Measurements from ENCODE around the gene POU4F1.

POU4F1 gene

DNA sequence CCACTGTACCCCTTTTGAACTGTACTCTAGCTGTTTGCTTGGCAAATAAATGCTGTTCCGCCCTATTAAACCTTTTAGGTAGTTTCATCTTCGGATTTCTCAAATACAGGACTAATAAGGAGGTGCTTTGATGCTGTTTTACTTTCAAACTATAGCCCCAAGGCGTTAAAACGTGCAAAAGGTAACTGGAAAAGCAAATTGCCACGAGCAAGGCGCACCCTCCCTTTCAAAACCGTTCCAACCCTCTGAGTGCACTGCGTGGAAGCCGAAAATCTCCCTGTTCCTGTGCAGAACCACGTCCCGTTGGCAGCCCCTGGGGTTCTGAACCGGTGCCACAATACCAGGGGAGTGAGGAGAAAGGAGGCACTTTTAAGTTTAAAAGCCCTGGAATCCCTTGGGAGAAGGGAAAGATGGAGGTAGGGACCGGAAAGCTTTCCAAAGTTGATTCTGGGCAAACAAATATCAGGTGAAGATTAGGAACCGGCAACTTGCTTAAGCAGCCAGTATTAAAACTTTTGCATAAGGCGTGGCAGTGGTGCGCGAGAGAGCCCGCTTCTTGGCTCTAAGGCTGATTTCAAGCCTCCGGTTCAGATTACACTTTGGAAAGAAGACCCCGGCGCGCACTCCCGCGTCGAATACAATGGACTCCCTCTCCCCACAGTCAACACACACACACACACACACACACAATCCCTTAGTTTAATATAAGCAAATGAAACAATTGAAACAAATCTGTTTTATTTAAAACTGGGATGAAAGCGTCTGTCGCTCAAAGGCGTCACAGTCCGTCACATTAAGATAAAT is 9.5 kb downstream of the POU4F1 start:
- DNase-seq (ENCODE audit: low spot score) = no peak

DNA sequence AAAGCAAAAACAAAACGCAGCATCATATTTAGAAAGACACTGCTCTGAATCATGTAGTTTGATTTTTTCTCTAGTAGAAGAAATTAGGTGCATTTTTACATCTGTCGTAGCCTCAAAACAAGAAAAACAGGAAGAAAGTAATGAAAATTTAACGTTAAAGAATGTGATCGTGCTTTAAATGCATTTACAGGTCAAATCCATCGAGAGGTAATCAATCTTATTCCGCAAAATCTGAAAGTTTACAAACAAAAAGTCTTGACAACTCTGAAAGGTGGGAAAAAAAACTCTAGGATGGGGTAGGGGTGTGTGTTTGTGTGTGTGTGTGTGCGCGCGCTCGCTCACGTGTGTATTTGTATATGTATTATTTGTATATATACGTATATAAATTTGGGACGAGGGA is 10.2 kb downstream of the POU4F1 start:
- no peak for DNase-seq (ENCODE audit: low spot score)

DNA sequence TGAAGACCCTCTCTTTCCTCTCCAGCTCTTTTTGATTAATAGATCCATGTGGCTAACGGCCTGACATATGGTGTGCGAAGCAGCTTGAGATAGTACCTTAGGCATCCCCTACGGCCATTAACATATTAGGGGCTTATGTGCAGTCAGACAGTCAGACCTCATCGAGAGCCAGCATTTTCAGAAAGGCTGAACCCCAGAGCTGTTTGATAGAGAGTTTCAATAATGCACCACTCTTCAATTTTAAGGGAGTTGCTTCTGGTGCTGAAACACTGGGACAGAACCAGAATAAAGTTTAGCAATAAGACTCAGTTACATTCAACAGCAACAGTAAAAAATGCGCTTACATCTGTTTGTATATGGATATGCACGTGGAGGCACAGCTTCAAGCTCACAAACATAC is 10.8 kb downstream of the POU4F1 start:
- DNase-seq (ENCODE audit: low spot score) = no peak

DNA sequence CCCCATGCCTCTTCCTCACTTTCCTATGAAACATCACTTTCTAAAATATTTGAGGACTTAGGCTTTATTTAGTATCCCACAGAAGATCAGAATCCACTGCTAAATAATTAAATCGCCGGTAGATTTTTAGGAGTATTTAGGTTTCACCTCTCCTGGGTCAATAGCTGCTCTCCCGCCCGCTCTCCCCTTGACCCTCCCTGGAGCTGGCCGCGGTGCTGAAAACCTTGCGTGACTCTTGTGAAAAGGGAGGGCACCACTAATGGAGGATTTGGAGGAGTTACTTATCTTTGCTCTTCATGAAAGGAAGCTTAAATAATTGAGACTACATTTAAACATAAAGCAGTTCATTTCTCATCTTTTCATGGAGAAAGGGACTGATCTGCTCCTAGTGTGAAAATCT is 14.1 kb downstream of the POU4F1 start:
- DNase-seq (ENCODE audit: low spot score) = peak; percentile 25

DNA sequence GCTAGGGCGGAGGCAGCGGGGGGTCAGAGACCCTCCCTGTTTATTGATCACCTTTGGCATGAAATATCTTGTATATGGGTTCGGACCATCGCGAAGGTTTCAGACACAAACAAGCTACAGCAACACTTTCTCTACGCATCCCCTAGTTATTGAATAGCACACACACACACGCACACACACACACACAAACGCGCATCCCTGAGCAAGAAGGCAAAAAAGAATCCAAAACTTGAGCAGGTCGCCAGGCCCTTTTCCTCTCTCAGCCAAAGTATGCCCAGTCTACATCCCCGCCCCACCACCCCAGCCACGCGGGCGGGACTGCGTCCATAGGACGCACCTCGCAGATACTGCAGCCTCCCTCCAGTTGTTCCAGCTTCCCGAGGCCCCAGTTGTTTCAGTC is 16.0 kb downstream of the POU4F1 start:
- no peak for DNase-seq (ENCODE audit: low spot score)

DNA sequence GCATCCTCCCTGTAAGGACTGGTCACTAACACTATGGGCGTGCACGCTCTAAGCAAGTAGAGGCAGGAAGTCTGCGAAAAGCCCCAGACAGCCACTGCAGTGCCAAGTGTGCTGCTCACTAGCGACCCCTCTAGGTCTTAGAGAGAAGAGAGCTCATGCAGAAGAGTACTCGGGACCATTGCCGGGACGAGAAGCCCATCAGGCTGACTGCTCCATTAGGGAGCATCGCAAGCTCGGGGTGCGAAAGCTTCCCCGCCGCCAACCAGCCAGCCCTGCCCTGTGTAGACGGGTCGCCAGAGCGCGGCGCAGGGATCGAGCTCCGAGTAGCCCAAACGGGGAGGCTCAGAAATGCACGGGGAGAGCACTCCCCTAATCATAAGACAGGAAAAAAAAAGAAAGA is 16.6 kb downstream of the POU4F1 start:
- no peak for DNase-seq (ENCODE audit: low spot score)

DNA sequence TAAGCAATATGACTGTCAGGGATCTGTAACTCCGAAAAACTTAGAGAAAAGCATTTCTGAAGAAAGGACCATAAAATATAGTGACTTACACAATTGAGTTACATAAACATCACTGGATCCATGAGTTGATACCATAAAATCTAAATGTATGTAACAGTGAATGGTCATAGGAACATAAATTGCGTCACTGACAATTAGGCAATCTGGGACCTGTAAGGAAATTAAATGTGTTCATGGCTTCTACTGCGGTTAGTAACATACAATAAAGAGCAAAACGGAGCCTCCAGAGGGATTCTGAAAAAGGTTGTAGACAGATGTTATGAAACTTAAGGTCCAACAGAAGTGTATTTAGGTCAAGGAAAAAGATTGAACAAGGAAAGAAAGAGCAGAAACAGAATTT is 27.1 kb downstream of the POU4F1 start:
- no peak for DNase-seq (ENCODE audit: low spot score)

DNA sequence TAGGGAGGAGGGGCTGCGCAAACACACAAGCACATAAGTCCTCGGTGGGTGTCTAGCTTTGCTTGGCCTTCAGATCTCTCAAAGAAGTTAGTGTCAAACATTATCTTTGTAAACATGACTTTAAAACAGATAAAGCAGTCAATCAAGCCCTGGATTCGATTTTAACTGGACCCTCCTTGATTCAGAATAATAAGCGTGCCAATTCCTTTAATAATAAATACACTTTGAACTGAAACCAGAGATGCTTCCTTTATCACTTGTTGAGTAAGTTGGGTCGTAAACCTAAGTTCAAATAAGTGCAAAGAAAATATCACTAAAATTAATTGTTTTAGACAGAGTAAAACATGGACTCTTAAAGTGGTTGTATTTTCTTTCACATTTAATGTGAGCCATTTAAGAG is 30.9 kb downstream of the POU4F1 start:
- no peak for DNase-seq (ENCODE audit: low spot score)

DNA sequence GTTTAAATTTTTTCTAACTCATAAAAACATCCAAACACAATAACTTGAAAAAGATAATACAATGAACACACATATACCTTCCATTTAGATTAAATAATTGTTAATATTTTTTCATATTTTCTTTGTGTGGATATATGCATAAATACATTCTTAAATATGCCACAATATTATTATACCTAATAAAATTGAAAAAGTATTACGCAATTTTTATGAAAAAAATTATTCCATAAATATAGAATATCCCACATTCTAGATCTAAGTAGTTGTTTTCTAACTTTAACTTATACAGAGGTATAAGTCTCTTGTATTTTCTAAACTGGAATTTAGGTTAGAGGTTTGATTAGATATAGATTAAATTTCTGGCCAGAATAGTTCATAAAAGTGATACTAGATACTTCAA is 34.3 kb downstream of the POU4F1 start:
- no peak for DNase-seq (ENCODE audit: low spot score)

DNA sequence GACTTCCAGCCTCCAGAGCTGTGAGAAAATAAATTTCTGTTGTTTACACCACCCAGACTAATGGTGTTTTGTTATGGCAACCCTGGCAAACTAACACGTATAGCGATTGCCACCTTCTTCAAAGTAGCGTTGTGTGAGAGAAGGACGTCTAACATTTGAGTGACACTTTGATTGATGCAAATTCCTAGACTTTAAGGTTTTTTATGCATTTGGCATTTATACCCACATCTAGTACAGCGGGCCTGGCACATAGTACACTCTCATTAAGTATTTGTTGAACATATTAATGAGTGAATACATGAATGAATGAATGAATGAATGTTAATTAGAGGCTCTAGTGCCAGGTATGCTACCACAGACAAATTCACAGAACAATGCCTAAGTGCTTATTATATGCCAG is 36.7 kb downstream of the POU4F1 start:
- DNase-seq (ENCODE audit: low spot score) = no peak

DNA sequence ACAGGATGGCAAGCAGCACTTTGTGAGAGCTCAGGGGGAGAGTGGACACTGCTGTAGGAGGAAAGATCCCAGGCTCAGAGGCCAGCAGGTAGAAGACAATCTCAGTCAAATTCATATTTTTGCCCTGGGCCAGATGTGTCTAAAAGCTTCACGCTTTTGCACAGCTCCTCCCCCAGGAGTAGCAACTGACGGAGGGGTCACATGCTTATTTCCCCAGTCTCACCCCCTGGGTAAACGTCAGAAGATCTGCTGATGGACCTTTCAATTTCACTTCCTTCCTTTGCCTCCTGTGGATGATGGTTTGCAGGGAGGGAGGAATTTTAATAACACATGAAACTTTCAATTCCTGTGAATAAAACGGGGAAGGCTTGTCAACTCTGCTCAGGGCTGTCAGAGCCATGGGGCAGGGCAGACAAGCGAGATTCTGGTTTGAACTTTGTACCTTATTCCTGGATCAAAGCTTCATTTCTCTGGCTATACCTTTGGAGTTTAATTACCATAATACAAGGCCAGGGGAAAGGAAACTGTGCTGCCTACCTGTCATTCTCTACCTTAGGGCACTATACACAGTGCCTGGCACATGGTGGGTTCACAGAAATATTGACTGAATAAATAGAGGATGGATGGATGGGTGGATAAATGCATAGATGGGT is 41.0 kb downstream of the POU4F1 start:
- no peak for DNase-seq (ENCODE audit: low spot score)

All from COLO829 (cell line).